OCI-LY1 (cell line): Measurements from ENCODE around the gene ZCCHC8.
A peak's percentile ranks its signal among the peaks of the same experiment; 100 is the strongest.

Experiments used
- H2AFZ ChIP-seq: fragments of 200-600 bp; sonication (generic), shearing (Covaris generic); 2 replicates; pipeline ENCODE4 v1.6.0; 2014; ENCODE audit warnings: antibody characterized with exemption, mild to moderate bottlenecking, low read length
- H3F3A ChIP-seq: fragments of 200-600 bp; sonication (generic), shearing (Covaris generic); 2 replicates; pipeline ENCODE4 v1.6.0; 2014; ENCODE audit warnings: mild to moderate bottlenecking, antibody characterized with exemption, low read length, moderate library complexity; ENCODE audit not compliant: insufficient read depth
- H3K27ac ChIP-seq: fragments of 200-600 bp; sonication (generic); 2 replicates; pipeline ENCODE4 v1.5.1; 2014; ENCODE audit warnings: low read length, mixed run types, mild to moderate bottlenecking, low read depth; ENCODE audit not compliant: poor library complexity, severe bottlenecking
- H3K27me3 ChIP-seq: fragments of 200-600 bp; sonication (generic); 2 replicates; pipeline ENCODE4 v1.6.0; 2014; ENCODE audit warnings: antibody characterized with exemption, mild to moderate bottlenecking, low read length, moderate library complexity; ENCODE audit not compliant: insufficient read depth
- H3K36me3 ChIP-seq: fragments of 200-600 bp; sonication (generic); 2 replicates; pipeline ENCODE4 v1.6.1; 2014; ENCODE audit warnings: mild to moderate bottlenecking, antibody characterized with exemption, low read length, moderate library complexity, mixed read lengths; ENCODE audit not compliant: insufficient read depth
- H3K4me1 ChIP-seq: fragments of 200-600 bp; sonication (generic); 2 replicates; pipeline ENCODE4 v1.5.1; 2014; ENCODE audit warnings: mild to moderate bottlenecking, low read length, moderate library complexity; ENCODE audit not compliant: insufficient read depth, severe bottlenecking
- H3K4me2 ChIP-seq: fragments of 200-600 bp; sonication (generic), shearing (Covaris generic); 2 replicates; pipeline ENCODE4 v1.6.1; 2014; ENCODE audit warnings: low read length
- H3K4me3 ChIP-seq: fragments of 200-600 bp; sonication (generic); 2 replicates; pipeline ENCODE4 v1.5.1; 2014; ENCODE audit warnings: low read length, low read depth, mild to moderate bottlenecking, mixed read lengths; ENCODE audit not compliant: poor library complexity, severe bottlenecking
- H3K79me2 ChIP-seq: fragments of 200-600 bp; shearing (Covaris generic); 2 replicates; pipeline ENCODE4 v1.6.1; 2016; ENCODE audit warnings: mixed run types, low read length, mixed read lengths; ENCODE audit not compliant: insufficient read depth
- H3K9ac ChIP-seq: fragments of 200-600 bp; sonication (generic), shearing (Covaris generic); 2 replicates; pipeline ENCODE4 v1.6.1; 2014; ENCODE audit warnings: mild to moderate bottlenecking, low read length, mixed read lengths
- H3K9me2 ChIP-seq: fragments of 200-600 bp; sonication (generic), shearing (Covaris generic); 2 replicates; pipeline ENCODE4 v1.6.1; 2014; ENCODE audit warnings: low read depth, mild to moderate bottlenecking, low read length, mixed read lengths
- H3K9me3 ChIP-seq: fragments of 200-600 bp; shearing (Covaris generic); 2 replicates; pipeline ENCODE4 v1.6.1; 2014; ENCODE audit warnings: low read length, mixed read lengths
- H4K20me1 ChIP-seq: fragments of 200-600 bp; sonication (generic), shearing (Covaris generic); 2 replicates; pipeline ENCODE4 v1.6.0; 2016; ENCODE audit warnings: mild to moderate bottlenecking, low read length; ENCODE audit not compliant: insufficient read depth
- EZH2 ChIP-seq: fragments of 200-600 bp; sonication (generic), shearing (Covaris generic); IDR thresholded peaks from 2 replicates; pipeline ENCODE4 v1.8.0; 2017; ENCODE audit warnings: borderline replicate concordance, mixed run types, mild to moderate bottlenecking, antibody characterized with exemption, low read length, moderate library complexity, mixed read lengths
- TF ChIP-seq, protein P1 (sequence below): fragments of 200-600 bp; sonication (generic), shearing (Covaris generic); IDR thresholded peaks from 2 replicates; pipeline ENCODE4 v1.5.1; 2017; ENCODE audit warnings: mild to moderate bottlenecking, antibody characterized with exemption, low read length, moderate library complexity, mixed read lengths

ZCCHC8 gene

DNA sequence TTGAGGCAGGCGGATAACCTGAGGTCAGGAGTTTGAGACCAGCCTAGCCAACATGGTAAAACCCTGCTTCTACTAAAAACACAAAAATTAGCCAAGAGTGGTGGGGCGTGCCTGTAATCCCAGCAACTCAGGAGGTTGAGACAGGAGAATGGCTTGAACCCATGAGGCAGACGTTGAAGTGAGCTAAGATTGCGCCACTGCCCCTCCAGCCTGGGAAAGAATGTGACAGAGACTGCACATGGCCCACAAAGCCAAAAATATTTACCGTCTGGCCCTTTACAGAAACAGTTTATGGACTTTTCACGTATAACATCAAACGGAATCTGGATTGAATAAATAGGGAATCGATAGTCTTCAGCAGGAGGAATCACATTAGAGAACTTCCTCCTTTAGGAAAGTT, 22.5 kb upstream of the ZCCHC8 start:
- Histone ChIP-seq H3K4me2 (peak overlapping the region; percentile 91), H3K9me3 (no peaks in the 10 kb centered on the region), H3K9me2 (no peaks in the 10 kb centered on the region), H3K4me1 (peaks cover 27% of the 10 kb centered on the region), H3K36me3 (peaks cover 77% of the 10 kb centered on the region), H3K79me2 (peaks cover 85% of the 10 kb centered on the region), H3F3A (no peaks in the 10 kb centered on the region), H2AFZ (no peak overlapping the region), H3K27me3 (no peaks in the 10 kb centered on the region), H3K9ac (peak overlapping the region; percentile 99; the same call in 1 of the 2 replicates), H4K20me1 (no peaks in the 10 kb centered on the region), H3K4me3 (peak overlapping the region; percentile 97), H3K27ac (no peak overlapping the region)
- TF ChIP-seq, protein P1, sequence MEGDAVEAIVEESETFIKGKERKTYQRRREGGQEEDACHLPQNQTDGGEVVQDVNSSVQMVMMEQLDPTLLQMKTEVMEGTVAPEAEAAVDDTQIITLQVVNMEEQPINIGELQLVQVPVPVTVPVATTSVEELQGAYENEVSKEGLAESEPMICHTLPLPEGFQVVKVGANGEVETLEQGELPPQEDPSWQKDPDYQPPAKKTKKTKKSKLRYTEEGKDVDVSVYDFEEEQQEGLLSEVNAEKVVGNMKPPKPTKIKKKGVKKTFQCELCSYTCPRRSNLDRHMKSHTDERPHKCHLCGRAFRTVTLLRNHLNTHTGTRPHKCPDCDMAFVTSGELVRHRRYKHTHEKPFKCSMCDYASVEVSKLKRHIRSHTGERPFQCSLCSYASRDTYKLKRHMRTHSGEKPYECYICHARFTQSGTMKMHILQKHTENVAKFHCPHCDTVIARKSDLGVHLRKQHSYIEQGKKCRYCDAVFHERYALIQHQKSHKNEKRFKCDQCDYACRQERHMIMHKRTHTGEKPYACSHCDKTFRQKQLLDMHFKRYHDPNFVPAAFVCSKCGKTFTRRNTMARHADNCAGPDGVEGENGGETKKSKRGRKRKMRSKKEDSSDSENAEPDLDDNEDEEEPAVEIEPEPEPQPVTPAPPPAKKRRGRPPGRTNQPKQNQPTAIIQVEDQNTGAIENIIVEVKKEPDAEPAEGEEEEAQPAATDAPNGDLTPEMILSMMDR = no peak
- TF ChIP-seq EZH2 = no peak

DNA sequence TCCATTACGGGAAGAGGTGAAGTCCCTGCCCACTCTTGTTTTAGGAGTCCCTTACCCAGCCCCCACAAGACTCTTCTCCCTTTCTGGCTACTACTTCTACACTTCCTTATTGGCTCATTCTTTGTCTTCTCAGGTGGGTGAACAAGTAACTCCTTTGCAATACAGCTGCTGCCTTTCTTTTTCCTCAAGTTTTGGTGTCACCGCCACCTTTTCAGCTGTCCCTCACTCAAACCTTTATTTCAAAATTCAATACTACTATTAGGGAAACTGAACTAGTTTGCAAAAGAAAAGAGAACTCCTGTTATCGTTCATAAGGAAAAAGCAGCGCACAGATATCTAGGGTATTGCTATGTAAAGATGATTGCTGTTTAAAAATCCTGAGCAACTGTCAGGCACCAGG, 19.9 kb upstream of the ZCCHC8 start:
- Histone ChIP-seq H3K9ac (no peak overlapping the region), H4K20me1 (no peaks in the 10 kb centered on the region), H3F3A (no peaks in the 10 kb centered on the region; the same call in 1 of the 2 replicates), H3K36me3 (peaks cover 97% of the 10 kb centered on the region), H3K4me3 (no peak overlapping the region), H3K4me2 (no peak overlapping the region), H3K27me3 (no peaks in the 10 kb centered on the region), H2AFZ (no peak overlapping the region), H3K9me3 (no peaks in the 10 kb centered on the region), H3K27ac (no peak overlapping the region), H3K79me2 (peaks cover 73% of the 10 kb centered on the region), H3K9me2 (no peaks in the 10 kb centered on the region), H3K4me1 (peaks cover 21% of the 10 kb centered on the region)
- TF ChIP-seq EZH2 = no peak
- TF ChIP-seq, protein P1 = no peak

DNA sequence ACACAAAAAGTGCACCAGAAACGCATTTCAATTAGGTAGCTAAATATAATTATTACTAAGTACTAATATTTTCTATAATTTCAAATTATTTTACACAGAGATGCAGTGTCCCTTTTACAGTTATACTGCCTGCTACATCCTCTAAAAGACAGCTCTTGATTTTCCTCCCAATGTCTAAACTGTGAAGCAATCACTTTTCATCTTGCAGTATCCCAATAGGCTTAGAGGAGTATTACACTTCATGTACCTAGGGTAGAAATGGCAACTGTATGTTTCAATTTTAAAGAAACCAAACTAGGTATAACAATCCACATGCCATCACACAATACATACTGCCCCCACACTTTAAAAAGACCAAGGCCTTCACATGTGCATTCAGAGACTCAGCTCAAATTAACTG, 18.7 kb upstream of the ZCCHC8 start:
- H3K4me1 ChIP-seq = peaks cover 16% of the 10 kb centered on the region
- peaks cover 98% of the 10 kb centered on the region for H3K36me3 ChIP-seq
- H3F3A ChIP-seq = peaks cover 5% of the 10 kb centered on the region; the same call in 1 of the 2 replicates
- TF ChIP-seq, protein P1 = no peak
- no peak for TF ChIP-seq EZH2
- no peaks in the 10 kb centered on the region for H4K20me1 ChIP-seq
- no peak overlapping the region for H3K9ac ChIP-seq
- no peak overlapping the region for H3K4me2 ChIP-seq
- H2AFZ ChIP-seq = no peak overlapping the region
- H3K9me2 ChIP-seq = no peaks in the 10 kb centered on the region
- H3K9me3 ChIP-seq = no peaks in the 10 kb centered on the region
- H3K79me2 ChIP-seq = peaks cover 66% of the 10 kb centered on the region
- H3K4me3 ChIP-seq = no peak overlapping the region
- no peaks in the 10 kb centered on the region for H3K27me3 ChIP-seq
- no peak overlapping the region for H3K27ac ChIP-seq
